ENCODE data around the gene SCARB2.
"Not testable (repeated sequence)": the region's sequence is repeated elsewhere in the genome, so short reads cannot be mapped to it uniquely, and the experiment has no call there.

The SCARB2 gene, protein sequence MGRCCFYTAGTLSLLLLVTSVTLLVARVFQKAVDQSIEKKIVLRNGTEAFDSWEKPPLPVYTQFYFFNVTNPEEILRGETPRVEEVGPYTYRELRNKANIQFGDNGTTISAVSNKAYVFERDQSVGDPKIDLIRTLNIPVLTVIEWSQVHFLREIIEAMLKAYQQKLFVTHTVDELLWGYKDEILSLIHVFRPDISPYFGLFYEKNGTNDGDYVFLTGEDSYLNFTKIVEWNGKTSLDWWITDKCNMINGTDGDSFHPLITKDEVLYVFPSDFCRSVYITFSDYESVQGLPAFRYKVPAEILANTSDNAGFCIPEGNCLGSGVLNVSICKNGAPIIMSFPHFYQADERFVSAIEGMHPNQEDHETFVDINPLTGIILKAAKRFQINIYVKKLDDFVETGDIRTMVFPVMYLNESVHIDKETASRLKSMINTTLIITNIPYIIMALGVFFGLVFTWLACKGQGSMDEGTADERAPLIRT

GRCh38 chr4:76213415-76214176 is at the start of gene SCARB2:
SCARB2 (minus strand) TSS chr4:76213824; CDS start chr4:76213543, 281 bp downstream.
- FAIRE-seq: no peak

DNA sequence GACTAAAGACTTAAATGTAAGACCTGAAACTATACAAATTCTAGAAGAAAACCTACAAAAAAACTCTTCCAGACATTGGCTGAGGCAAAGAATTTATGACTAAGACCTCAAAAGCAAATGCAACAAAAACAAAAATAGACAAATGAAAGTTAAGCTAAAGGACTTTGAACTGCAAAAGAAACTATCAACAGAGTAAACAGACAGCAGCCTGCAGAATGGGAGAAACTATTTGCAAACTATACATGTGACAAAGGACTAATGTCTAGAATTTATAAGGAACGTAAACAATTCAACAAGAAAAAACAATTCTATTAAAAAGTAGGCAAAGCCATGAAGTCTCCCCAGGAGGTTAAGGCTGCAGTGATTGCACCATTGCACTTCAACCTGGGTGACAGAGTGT is 46.9 kb upstream of the SCARB2 start:
- FAIRE-seq: no peak

DNA sequence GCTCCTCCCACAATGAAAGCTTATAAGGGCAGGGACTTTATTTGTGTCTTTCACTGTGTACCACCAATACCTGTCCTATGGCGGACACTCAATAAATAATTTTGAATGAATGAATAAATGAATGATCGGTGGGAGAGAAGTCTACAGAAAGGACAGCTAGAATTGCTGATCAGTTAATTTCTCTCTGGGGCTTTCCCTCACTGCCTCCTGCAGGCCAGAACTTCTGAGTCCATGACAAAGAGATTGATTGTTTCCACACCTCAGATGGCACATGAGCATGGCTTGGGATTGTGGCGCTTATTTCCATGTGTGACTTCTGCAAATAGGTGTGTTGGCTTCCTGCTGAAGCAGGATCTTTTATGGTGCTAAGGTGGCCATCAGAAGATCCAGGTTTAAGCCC is 44.2 kb upstream of the SCARB2 start:
- no peak for FAIRE-seq

GRCh38 chr4:76256968-76257367 is 43.3 kb upstream of the SCARB2 start:
- FAIRE-seq: no peak

- FAIRE-seq: no peak
These were observed 42.4 kb upstream of the SCARB2 start for GRCh38 chr4:76256032-76256431.

- no peak for FAIRE-seq
These were observed 39.9 kb upstream of the SCARB2 start for GRCh38 chr4:76253511-76253910.

- FAIRE-seq: no peak
These were observed 38.6 kb upstream of the SCARB2 start for GRCh38 chr4:76252271-76252653.

DNA sequence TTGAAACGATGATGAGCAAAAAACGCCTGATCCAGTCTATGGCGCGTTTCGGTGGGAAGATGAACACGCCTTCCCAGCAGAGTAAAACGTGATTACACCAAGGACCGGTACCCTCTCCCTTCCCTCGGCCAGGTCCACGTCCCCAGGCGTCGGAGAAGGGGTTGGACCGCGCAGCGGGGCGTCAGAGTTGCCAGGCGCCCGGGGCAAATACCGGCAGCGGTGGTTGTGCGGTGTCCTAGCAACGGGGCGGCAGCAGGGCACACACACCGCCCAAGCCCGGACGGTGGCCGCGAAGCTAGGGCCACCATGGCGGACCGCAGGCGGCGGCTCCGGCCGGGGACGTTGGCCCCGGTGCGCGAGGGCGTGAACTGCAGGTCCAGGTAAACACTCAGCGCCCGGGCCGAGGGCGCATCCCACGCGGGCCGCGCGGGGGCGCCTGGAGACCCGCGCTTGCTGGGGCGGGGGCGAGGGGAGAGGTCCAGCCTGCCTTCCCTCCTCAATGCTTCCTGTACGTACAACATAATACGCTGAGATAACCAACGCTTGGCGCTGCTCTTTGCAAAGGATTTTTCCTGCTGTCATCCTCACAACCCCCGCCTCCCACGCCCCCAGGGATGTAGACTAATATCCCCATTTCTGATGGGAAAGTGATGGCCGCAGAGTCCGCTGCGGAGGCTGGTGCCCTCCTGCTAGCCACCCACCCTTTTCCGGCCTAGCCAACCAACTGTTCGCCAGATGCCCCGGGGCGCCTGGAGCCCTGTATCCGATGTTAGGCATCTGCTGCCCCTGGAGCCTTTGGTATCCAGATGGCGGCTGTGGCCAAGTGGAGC is 38.0 kb upstream of the SCARB2 start, which contains the start of gene FAM47E:
Gene FAM47E, plus strand, starts transcription at position 281 of the 830 bp plus-strand sequence. Its CDS starts 26 bp downstream, at position 307.
- FAIRE-seq: no peak

GRCh38 chr4:76250962-76251361 is 37.3 kb upstream of the SCARB2 start:
- no peak for FAIRE-seq

DNA sequence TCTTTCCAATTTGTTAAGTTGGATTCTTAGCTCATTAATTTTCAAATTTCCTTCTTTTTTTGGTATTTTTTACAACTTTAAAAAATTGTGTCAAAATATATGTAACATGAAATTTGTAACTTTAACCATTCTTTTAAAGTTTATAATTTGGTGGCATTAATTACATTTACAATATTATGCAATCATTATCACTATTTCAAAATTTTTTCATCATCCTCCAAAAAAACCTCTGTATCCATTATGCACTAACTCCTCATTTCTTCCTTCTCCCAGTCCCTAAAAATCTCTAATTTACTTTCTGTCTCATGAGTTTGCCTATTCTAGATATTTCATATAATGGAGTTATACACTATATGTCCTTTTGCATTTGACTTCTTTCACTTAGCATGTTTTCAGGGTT is 33.2 kb upstream of the SCARB2 start:
- no peak for FAIRE-seq

DNA sequence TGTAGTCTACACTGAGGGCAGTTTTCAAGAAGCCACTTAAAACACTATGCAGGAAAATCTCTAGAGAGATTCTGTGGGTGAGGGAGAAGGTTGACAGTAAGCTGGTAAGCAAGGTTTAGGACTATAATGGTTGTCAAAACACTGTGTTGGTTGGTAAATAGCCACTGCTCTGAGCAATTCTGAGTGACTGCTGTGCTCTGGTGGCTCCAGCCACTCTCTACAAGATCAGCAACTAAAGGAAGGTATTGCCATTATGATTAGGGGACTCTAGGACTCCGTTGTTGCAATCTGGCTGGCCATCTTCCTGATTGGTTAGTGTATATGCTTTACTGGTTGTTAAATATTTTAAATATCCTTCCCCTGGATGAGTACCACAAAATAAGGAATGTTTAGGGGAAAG is 32.4 kb upstream of the SCARB2 start:
- FAIRE-seq: no peak

- not testable (repeated sequence) for FAIRE-seq
These were observed 30.3 kb upstream of the SCARB2 start for GRCh38 chr4:76243877-76244276.

GRCh38 chr4:76240236-76240635 is 26.6 kb upstream of the SCARB2 start:
- FAIRE-seq: no peak

GRCh38 chr4:76238701-76239100 is 25.1 kb upstream of the SCARB2 start:
- FAIRE-seq: no peak

GRCh38 chr4:76238236-76238635 is 24.6 kb upstream of the SCARB2 start:
- FAIRE-seq: no peak

- no peak for FAIRE-seq
These were observed 22.3 kb upstream of the SCARB2 start for GRCh38 chr4:76235915-76236314.

DNA sequence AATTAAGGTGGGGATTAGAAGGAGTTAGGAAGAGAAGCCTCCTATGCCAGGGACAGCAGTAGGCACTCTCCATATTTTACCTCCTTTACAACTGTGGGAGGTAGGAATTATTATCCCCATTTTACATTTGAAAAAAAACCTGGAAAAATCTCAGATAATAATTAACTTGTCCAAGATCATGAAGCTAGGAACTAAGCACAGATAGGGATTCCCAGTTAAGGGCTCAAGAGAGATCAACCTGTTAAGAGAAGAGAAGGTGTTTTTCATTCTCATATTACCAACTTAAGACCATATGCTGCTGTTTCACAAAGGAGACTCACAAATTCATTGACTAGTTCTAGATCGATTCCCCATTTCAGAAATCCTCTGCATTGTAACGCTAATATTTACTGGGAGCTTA is 21.8 kb upstream of the SCARB2 start:
- FAIRE-seq: no peak

- no peak for FAIRE-seq
These were observed 21.0 kb upstream of the SCARB2 start for GRCh38 chr4:76234679-76235044.

DNA sequence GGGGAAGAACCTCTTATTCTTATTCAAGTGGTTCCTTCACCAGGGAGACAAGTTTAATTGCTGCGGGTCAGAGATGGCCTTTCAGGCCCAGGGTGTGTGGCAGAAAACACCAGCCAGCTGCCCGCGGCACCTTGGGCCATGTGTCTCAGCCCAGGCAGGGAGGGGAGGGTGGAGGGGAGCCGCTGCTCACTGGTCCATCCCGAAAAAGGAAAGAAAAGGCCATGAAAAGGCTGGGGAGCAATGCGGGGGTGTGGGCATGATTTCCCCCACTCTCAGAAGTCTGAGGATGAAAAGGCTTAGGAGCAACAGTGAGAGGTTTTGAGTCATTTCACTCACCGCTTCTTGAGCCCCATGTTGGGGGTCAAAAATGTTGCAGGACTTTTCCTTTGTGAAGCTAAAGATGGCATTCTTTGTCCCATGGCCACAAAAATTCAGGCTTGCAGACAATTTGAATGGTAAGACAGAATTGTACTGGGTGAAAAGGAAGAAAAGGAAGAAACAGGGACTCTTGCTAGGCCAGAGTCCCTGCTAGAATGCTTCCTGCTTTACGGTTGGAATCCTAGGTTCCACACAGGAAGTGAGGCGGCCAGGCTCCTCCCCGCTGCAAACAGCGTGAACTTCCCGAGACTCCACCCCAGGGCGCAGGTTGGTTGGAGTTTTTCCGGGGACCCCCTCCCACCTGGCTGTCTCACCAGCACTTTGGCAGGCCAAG is 20.5 kb upstream of the SCARB2 start:
- no peak for FAIRE-seq

GRCh38 chr4:76233529-76233928 is 19.9 kb upstream of the SCARB2 start:
- FAIRE-seq: no peak

- no peak for FAIRE-seq
These were observed 19.5 kb upstream of the SCARB2 start for GRCh38 chr4:76233083-76233482.

DNA sequence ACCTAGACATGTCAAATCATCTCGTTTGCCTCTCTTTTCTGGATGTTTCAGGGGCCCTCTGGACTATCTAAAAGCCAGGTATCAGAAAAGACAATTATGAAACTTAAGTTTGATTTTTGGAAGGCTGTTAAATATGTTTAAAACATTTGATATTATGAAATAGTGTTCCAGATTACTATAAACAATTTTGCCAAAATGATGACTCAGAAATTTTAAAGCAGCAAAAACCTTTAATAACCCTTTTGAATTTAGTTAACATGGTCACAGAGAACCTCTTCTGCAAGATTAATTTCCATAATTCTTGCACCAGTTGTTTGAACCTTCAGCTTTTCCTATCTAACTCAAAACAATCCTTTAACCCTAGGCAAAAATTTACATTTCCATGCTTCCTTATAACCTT is 19.1 kb upstream of the SCARB2 start:
- no peak for FAIRE-seq
